Measurements from ENCODE around the gene DNAJB2.
"Not testable (repeated sequence)": the region's sequence is repeated elsewhere in the genome, so short reads cannot be mapped to it uniquely, and the experiment has no call there.

The DNAJB2 gene

DNA sequence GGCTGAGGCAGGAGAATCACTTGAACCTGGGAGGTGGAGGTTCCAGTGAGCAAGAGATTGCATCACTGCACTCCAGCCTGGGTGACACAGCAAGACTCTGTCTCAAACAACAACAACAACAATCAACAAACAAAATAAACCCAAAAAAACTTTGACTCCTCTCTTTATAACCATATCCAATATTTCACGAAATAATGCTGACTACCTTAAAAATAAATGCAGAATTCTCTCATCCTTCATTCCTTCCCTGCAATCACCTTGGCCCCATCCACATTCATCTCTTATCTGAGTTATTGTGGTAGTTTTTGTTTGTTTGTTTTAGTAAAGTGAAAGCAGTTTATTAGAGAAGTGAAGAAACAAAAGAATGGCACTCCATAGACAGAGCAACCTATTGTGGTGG is 26.9 kb downstream of the DNAJB2 start:
- no peak for FAIRE-seq

DNA sequence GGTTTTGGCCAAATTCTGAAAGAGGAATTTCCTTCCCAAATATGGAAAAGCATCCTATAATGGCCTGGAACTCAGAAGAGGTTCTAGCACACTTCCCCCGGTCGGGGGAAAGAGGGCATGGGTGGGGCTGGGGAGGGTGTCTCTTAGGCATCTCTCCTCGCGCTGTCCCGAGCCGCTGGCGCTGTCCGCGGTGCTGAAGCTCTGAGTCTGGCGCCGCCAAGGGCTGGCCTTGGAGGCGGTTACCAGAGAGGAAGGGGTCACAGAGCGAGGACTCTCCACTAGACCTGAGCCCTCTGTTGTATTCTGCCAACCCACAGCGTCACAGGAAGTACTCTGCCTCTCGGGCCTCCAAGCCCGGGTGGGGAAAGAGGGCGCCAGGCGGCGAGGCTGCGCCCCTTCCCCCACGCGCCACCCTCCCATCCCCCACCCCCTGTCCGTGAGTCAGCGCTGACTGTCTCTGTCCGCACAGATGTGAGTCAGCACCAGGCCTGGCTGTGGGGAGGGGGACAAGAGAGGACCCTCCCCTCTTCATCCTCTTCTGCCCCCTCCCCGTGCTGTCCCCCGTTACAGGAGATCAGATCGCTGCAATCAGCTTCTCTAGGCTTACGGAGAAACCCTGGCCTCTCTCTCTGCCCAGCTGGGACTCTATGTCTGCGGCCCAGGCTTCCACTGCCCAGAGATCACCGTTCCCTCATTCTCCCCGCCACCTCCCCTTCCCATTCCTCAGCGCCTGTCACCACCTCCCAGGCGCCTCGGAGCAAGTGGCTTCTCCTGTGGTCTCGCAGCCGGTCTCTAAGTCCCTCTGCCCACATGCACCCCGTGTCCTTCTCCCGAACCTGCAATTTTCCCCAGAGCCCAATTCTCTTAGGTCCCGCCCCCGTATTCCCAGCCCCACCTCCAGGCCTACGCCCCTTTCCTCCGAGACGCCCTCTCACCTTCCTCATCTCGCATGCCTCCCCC is 29.3 kb downstream of the DNAJB2 start:
- FAIRE-seq = no peak

DNA sequence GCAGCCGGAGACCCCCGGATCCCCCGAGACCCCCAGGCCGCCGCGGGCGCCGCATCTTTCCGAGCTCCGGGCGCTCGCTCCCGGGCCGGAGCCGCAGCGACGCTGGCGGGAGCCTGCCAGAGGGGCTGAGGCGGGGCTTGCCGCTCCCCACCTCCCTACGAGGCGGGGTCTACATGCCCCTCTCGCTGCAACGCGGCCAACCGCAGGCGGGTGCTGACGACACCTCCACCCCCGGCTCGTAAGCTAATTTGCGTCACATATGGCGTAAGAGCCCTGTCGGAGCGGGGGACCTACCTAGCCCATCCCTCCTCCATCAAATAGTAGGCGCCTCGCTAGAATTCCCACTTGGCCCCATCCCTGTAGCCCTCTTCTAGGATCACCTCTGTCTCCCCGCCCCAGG is 30.1 kb downstream of the DNAJB2 start, which contains the start of gene PTPRN:
TSS of gene PTPRN (minus strand) at position 124 of the 400 bp plus-strand sequence. CDS start at position 55, 69 bp downstream.
- peak; percentile 47 for FAIRE-seq

DNA sequence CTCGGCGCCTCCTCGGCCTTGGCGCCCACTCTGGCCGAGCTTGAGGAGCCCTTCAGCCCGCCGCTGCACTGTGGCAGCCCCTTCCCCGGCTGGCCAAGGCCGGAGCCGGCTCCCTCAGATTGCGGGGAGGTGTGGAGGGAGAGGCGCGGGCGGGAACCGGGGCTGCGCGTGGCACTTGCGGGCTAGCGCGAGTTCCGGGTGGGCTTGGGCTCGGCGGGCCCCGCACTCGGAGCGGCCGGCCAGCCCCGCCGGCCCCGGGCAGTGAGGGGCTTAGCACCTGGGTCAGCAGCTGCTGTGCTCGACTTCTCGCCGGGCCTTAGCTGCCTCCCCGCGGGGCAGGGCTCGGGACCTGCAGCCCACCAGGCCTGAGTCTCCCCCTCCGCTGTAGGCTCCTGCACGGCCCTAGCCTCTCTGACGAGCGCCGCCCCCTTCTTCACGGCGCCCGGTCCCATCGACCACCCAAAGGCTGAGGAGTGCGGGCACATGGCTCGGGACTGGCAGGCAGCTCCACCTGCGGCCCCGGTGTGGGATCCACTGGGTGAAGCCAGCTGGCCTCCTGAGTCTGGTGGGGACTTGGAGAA is 33.6 kb downstream of the DNAJB2 start:
- not testable (repeated sequence) for FAIRE-seq

DNA sequence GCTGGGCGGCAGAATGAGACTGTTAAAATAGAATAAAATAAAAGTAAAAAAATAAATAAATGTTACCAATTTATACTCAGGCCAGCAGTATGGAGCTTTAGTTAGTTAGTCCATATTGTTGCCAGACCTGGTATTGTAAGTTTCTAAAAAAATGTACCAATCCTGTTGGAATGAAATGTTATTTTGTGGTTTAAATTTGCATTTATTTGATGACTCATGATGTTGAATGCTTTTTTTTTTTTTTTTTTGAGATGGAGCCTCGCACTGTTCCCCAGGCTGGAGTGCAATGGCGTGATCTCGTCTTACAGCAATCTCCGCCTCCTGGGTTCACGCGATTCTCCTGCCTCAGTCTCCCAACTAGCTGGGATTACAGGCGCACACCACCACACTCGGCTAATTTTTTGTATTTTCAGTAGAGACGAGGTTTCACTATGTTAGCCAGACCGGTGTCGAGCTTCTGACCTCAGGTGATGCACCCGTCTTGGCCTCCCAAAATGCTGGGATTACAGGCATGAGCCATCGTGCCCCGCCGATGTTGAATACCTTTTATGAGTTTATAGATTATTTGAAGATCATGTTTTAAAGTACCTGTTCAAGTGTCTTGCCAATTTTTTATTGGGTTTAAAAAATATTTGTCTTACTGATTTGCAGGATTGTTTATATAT is 35.8 kb downstream of the DNAJB2 start:
- no peak for FAIRE-seq

DNA sequence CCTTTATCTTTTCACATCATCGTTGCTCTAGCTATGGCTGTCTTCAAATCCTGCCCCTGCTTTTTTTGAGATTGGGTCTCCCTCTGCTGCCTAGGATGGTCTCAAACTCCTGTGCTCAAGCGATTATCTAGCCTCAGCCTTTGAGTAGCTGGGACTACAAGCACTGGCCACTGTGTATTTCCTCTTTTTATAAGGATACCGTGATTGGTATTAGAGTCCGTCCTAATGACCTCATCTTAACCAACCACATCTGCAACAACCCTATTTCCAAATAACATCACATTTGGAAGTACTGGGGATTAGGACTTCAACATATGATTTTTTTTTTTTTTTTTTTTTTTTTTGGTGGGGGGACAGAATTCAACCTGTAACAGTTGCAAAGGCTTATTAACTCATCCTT is 44.3 kb downstream of the DNAJB2 start:
- no peak for FAIRE-seq

DNA sequence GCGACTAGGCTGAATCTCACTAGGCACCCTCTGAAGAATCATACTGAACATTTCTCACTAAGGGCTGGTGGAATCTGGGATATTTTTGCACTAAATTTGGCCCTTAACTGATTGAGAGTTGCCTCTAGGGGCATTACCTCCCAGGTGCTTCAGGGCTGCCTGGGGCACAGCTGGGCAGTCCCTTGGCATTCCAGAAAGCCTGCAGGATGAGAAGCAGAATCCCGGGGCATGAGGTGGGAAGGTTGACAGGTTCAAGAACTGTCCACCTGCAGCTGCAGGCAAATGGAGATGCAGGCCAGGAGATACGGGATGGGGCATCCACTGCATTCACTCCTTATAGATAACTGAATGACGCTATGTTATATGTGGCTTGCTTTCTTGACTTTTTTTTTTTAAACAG is 46.0 kb downstream of the DNAJB2 start:
- FAIRE-seq = no peak

DNA sequence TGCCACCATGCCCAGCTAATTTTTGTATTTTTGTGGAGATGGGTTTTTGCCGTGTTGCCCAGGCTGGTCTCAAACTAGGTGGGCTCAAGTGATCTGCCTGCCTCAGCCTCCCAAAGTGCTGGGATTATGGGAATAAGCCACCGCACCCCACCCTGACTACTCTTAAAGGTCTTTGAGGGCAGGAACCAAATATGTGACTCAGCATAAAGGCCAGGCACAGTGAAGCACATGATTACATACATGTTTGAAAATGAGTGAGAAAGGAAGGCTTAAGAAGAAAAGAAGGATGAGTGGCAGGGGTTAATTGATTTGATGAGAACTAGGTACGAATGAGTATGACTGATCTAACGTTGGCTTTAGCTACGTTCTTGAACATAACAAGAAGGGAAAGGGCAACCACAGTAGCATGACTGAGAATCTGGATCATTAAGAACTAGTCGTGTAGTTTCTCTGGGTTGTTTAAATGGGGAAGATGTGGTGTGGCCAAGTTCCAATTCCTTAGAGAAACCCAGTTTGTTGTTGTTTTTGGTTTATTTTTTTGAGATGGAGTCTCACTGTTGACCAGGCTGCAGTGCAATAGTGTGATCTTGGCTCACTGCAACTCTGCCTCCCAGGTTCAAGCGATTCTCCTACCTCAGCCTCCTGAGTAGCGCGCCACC is 46.6 kb downstream of the DNAJB2 start:
- no peak for FAIRE-seq

DNA sequence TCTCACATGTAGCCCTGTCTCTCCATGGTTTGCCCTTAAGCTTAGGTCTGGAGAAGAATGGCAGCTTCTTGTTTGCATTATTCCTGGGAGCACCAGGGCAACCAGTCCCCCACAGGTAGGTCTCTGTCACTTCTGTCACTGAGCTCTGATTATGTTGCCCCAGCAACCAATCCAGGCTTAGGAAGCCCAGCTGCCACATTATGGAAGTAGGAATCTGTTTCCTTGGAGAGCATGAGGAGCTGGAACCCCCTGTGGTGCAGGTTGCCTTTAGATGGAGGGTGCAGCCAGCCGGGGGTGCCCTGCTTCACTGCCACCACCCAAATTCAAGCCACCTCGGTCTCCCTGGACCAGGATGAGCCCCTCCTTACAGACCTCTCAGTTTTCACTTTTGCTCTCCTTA is 48.6 kb downstream of the DNAJB2 start:
- no peak for FAIRE-seq

DNA sequence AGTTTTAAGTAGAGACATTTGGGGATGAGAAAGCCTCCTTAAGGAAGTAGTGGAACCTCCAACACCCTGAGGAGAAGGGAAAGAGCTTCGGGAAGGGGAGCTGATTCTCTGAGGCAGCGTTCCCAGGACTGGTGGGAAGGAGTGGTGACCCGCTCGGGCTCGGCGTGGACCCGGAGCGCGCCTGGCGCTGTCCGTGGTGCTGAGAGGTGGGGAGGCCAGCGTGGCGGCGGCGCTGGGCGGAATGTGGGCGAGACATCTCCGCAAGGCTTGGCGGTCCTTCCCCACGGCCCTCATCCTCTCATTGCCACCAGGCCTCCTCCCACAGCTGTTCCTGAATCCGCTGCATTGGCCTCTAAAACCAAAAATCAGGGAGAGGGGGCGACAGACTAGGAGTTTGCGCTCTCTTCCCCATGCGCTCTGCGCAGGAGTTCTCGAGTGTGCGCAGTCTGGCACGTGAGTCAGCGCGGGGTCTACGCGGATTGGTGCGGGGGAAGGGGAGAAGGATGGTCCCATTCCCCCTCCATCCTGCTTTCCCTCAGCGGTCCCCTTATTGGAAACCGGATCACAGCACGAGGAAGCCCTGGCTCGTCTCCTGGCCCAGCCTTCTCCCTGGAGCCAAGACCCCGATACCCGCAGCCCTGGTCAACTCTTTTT is 52.5 kb downstream of the DNAJB2 start:
- FAIRE-seq = no peak

DNA sequence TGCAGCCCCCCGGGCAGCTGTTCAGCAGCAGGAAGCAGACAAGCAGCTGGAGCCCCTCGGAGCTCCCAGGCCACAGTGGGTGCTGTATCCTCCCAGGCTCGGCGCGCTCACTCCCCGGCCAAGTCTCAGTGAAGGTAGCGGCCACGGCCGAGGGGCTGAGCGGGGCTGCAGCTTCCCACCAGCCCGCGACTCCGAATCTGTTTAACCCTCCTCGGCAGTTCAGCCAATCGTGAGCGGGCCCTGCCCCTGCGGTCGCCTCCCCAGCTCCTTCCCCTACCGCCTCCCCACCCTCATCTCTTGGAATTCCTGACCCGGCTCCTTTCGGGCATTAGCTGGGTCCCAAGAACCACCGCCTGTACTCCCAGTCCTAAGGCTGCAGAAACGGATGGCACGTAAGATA is 53.4 kb downstream of the DNAJB2 start, which contains the start of gene RESP18:
TSS of gene RESP18 (minus strand) at position 203 of the 400 bp plus-strand sequence.
- FAIRE-seq = no peak

DNA sequence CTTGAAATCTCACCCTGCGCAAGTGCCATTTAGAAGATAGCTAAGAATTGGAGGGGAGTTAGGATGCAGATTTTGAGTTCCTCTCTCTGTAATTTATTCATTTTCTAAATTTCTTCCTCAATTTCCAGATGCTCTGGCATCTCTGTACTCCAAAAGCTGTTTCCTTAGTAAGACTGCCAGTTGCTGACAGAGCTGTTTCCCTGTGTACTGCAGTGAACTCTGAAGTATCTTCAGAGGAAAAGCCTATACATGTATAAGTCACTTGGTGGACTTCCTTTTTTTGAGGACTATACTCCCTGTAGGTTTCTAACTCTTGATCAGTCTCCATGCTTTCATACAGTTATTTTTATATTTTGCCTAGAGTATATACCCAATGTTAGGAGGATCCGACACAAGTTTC is 54.9 kb downstream of the DNAJB2 start:
- FAIRE-seq = no peak

DNA sequence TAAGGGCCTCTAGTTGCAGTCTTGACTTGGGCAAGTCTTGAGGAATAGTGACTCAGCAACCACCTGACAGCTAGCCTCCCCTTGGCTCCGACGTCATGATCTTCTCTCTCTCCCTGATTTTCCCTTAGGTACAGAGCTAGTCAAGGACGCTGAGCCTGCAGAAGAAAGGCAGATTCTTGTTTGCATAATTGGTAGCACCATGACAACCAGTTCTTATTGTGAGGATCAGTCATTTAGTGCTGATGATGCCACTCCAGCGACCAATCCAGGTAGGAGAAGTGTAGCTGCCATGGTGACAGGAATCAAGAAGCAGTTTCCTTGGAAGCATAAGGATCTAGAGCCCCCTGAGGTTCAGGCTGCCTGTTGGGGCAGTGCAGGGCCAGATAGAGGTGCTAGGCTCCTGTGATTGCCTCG is 56.2 kb downstream of the DNAJB2 start:
- peak; percentile 86 for FAIRE-seq

Data from islet of Langerhans (tissue), 1 donor.